ENCODE results near the gene CALM3.

The CALM3 gene

DNA sequence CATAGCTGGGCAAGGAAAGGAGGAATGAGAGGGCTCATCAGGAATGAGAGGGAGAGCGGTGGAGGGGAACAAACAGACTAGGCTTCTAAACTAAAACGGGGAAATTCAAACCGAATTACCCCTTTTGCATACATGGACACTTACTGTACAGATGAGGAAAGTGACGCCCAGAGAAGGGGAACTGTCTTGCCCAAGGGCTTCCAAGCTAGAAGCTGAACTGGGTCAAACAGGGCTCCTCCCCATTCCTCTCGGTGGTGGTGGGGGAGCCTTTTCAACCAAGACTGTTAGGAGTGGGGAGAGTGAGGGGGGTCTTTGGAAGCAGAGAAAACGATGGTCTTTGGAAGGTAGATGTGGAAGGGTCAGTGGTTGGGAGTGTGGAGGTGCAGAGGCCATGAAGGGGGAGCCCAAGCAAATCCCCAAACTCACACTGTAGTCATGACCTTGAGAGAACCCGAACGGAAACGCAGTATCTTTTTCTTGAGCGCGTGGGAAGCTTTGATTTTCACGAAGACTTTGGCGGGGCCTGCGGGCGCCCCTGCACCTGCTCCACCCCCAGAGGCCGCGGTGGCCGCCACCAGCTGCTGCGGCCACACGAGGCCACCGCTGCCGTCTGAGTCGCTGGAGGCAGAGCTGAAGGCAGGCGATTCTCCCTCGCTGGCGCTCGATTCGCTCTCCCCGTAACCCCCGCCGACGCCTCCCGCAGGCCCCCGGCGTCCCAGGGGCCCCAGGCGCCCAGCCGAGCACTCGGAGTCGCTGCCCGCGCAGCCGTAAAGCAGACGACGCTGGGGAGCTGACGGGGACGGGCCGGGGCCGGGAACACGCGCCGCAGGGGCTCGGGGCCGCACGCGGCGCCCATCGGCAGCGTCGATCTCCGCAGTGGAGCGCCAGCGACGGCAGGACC, 47.2 kb downstream of the CALM3 start:
- TF ChIP-seq, protein P1, sequence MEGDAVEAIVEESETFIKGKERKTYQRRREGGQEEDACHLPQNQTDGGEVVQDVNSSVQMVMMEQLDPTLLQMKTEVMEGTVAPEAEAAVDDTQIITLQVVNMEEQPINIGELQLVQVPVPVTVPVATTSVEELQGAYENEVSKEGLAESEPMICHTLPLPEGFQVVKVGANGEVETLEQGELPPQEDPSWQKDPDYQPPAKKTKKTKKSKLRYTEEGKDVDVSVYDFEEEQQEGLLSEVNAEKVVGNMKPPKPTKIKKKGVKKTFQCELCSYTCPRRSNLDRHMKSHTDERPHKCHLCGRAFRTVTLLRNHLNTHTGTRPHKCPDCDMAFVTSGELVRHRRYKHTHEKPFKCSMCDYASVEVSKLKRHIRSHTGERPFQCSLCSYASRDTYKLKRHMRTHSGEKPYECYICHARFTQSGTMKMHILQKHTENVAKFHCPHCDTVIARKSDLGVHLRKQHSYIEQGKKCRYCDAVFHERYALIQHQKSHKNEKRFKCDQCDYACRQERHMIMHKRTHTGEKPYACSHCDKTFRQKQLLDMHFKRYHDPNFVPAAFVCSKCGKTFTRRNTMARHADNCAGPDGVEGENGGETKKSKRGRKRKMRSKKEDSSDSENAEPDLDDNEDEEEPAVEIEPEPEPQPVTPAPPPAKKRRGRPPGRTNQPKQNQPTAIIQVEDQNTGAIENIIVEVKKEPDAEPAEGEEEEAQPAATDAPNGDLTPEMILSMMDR (IDR thresholded peaks at IDR 0.05; ENCODE audit: low read depth, low read length, missing control alignments) = no peak
- Histone ChIP-seq H3K27ac (no peak overlapping the region), H3K27me3 (replicated peaks) (no peaks in the 10 kb centered on the region), H3K4me3 (ENCODE audit: low read depth, low read length) (no peak overlapping the region), H3K36me3 (replicated peaks) (no peaks in the 10 kb centered on the region)
- in situ Hi-C loops (cut with HindIII; ENCODE audit: low pct_ligation_motif_present, low sequenced_read_pairs) = no loop called here
- DNase-seq = no peak

DNA sequence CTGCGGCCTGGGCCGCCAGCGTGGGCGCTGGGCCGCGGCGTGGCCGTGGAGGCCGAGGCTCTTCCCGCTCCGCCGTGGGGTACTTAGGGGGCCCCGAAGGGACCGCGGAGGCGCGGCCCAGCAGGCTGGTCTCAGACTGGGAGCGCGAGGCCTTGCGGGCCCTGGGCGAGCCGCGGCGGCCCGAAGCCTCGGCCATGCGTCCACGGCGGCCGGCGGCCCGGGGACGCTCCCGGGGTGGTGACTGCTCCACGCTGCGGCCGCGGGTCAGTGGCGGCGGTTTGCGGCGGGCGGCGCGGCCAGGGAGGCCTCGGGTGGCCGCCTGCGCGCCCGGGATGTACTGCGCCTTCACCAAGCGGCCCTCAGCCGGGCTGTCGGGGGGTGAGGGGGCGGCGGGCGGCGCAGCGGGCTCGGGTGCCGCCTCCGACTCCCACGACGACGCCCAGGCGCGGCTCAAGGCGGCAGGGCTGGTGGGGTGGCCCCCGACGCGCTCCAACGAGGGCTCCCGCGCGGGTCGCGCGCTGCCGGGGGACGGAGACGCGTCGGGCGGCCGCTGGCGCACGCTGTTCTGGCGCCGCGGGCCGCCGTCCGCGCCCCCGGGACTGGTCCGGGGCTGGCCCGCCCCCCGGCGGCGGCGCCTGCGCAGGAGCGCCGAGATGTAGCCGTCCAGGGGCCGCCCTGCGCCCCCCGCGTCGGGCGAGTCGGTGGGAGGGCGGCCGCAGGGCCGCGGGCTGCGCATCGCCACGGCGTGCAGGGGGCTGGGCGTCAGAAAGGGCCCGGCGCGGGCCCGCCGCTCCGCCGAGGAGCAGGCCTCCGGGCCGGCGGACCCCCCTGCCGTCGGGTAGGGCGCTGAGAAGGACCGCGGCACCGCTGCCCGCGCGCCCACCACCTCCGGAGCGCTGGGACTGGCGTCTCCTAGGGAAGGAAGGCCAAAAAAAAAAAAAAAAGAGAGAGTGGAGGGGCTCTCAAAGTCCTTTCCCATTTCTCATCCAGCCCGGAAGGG, 48.1 kb downstream of the CALM3 start:
- Histone ChIP-seq H3K27ac (no peak overlapping the region), H3K4me3 (ENCODE audit: low read depth, low read length) (no peak overlapping the region), H3K36me3 (replicated peaks) (no peaks in the 10 kb centered on the region), H3K27me3 (replicated peaks) (no peaks in the 10 kb centered on the region)
- DNase-seq = no peak
- TF ChIP-seq, protein P1 (IDR thresholded peaks at IDR 0.05; ENCODE audit: low read depth, low read length, missing control alignments) = no peak
- in situ Hi-C loops (cut with HindIII; ENCODE audit: low pct_ligation_motif_present, low sequenced_read_pairs) = no loop called here

DNA sequence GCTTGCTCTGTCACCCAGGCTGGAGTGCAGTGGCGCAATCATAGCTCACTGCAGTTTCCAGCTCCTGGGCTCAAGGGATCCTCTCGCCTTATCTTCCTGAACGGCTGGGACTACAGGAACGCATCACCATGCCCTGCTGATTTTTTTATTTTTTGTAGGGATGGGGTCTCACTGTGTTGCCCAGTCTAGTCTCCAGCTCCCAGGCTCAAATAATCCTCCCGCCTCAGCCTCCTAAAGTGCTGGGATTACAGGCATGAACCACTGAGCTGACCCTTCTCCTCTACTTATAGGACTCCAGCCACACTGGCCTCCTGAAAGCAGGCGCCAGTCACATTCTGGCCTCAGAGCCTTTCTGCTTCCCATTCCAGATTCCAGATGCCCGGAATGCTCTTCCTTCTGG, 49.3 kb downstream of the CALM3 start:
- TF ChIP-seq, protein P1 (IDR thresholded peaks at IDR 0.05; ENCODE audit: low read depth, low read length, missing control alignments) = no peak
- Histone ChIP-seq H3K4me3 (ENCODE audit: low read depth, low read length) (no peak overlapping the region), H3K27ac (no peak overlapping the region), H3K36me3 (replicated peaks) (no peaks in the 10 kb centered on the region), H3K27me3 (replicated peaks) (no peaks in the 10 kb centered on the region)
- in situ Hi-C loops (cut with HindIII; ENCODE audit: low pct_ligation_motif_present, low sequenced_read_pairs) = no loop called here
- no peak for DNase-seq

DNA sequence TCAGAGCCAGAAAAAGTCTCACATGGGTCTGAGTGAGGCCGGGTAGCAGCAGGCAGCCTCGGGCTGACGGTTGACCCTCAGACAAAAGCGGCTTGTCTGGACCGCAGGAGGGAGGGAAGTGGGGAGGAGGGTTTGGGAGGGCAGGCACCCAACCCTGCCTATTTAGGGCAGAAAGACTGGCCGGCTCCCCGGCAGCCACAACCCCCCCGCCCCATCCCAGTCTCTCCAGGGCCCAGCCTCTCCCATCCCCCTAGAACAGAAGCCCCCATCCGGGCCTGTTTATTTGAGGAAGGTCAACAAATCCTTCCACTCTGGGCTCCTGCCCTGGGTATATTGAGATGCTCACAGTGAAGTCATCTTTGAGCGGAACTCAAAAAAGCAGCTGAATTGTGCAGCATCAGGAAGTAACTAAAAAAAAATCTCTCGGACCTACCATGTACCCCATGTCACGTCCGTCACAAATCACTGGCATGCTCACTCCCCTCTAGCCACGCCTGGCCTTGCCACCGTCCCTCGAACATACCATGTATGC, 53.6 kb downstream of the CALM3 start:
- in situ Hi-C loops (cut with HindIII; ENCODE audit: low pct_ligation_motif_present, low sequenced_read_pairs) = no loop called here
- TF ChIP-seq, protein P1 (IDR thresholded peaks at IDR 0.05; ENCODE audit: low read depth, low read length, missing control alignments) = no peak
- H3K4me3 ChIP-seq (ENCODE audit: low read depth, low read length) = no peak overlapping the region
- H3K36me3 ChIP-seq (replicated peaks) = no peaks in the 10 kb centered on the region
- H3K27ac ChIP-seq = no peak overlapping the region
- no peaks in the 10 kb centered on the region for H3K27me3 ChIP-seq (replicated peaks)
- DNase-seq = no peak

DNA sequence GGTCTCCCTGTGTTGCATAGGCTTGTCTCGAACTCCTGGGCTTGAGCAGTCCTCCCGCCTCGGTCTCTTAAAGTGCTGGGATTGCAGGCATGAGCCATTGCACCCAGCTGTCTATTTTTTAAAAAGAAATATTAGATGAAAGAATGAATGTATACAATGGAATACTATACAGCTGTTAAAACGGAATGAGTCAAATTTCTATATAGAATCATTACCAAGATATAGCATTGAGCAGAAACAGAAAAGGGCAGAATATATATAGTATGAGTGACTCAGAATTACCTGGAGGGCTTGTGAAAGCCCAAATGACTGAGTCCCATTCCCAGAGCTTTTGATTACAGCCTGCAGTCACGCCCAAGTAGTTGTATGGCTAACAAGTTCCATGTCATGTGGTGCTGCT, 55.4 kb downstream of the CALM3 start:
- TF ChIP-seq, protein P1 (IDR thresholded peaks at IDR 0.05; ENCODE audit: low read depth, low read length, missing control alignments) = no peak
- no peak overlapping the region for H3K4me3 ChIP-seq (ENCODE audit: low read depth, low read length)
- H3K27ac ChIP-seq = no peak overlapping the region
- no peaks in the 10 kb centered on the region for H3K27me3 ChIP-seq (replicated peaks)
- no peak for DNase-seq
- in situ Hi-C loops (cut with HindIII; ENCODE audit: low pct_ligation_motif_present, low sequenced_read_pairs) = no loop called here
- no peaks in the 10 kb centered on the region for H3K36me3 ChIP-seq (replicated peaks)

Measured in brain microvascular endothelial cell (primary cell).